NCI-H2107 treated with DMSO at 0.1 percent for 48 hours (cell line): ENCODE data around the gene TTLL5.

Experiments used
- DNase-seq: peaks from one replicate; lab custom pipeline; 2025; ENCODE audit not compliant: unreplicated experiment; lab: John Stamatoyannopoulos, UW

Gene TTLL5

DNA sequence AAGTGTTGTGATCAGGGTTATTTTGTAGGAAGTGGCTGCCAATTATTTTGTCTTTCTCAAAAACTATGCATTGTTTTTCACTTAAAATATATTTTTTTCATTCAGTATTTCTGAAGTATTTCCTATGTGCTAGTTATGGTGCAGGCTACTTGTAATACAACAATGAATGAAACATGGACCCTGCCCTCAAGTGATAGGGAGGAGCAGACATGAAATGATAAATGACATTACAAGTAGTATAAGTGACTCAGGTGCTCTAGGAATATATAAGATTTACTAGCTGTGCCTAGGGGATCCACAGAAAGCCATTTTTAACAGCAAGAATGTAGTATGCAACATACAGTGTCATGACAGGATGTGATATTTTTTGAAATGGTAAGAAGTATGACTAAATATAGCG, 65.3 kb downstream of the TTLL5 start:
- no peak for DNase-seq

DNA sequence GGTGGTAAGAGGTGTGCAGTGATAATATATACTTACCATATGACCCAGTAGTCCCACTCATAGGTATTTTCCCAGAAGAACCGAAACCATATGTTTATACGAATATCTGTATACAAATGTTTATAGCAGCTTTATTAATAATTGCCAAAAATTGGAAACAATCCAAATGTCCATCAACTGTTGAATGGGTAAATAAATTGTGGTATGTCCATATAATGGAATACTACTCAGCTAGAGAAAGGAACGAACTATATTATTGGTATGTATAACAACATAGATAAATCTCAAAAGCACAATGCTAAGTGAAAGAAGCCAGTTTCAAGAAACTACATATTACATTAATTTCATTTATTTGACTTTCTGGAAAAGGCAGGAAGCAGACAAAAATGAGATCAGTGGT, 66.1 kb downstream of the TTLL5 start:
- no peak for DNase-seq

DNA sequence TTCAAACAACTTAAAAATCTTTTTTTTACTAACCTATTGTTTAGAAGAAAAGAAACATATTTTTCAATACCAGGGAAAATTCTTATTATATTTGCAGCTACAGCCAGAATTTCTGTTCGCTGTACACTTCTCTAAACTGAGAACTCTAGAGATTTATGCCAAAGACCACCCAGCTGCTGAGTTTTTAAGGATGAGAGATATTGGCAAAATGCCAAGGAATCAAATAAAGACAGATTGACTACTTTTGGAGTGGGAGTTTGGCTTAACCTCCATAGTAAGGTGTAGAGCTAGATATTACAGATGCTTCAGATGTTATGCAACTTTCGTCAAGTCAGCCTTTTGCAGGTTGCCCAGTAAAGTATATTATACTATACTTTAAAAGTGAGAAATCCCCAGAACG, 71.8 kb downstream of the TTLL5 start:
- DNase-seq, result no peak

DNA sequence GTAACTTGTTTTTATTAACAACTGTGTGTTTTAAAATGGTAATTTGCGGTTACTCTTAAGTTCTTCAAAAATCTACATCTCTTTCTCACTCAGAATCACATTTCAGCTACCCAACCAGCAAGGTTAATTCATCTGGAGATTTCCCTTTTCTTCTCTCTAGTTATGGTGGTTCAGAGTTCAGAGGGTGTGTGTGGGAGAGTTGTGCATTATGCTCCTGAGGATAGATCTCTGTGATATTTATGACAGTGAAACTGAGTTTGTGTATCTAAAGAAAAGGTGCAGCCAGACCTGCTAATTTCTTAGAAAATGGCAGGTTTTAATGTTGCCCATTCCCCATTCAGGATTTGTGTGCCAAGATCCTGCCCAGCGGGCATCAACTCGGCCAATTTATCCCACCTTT, 73.8 kb downstream of the TTLL5 start:
- DNase-seq, result no peak

DNA sequence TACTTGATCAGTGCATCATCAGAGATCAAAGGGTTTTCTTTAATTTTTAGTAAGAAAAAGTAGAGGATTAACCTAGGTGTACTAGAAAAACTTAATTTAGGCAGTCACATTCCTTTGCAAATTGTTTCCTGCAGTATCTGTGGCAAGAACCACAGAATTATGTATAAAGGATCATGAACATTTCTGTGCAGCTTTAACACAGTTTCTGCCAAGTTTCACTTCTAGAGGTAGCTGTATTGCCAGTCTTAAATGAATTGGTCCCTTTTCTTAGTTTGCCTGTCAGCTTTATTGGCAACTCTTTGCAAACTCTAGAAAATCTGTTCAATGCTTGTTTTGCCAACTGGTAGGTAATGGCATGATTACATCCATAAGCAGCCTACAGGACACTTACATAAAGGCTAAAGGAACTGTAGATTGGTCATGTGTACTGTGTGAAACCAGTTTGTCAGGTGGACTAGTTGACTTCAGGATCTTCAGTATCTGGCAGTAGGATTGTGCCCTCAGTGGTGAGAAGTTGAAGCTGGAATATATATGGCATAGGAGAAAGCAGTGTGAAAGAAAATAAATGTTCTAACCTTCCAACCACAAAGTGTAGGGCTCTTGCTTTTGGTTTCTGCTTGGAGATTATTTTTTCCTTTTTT, 75.9 kb downstream of the TTLL5 start:
- no peak for DNase-seq

DNA sequence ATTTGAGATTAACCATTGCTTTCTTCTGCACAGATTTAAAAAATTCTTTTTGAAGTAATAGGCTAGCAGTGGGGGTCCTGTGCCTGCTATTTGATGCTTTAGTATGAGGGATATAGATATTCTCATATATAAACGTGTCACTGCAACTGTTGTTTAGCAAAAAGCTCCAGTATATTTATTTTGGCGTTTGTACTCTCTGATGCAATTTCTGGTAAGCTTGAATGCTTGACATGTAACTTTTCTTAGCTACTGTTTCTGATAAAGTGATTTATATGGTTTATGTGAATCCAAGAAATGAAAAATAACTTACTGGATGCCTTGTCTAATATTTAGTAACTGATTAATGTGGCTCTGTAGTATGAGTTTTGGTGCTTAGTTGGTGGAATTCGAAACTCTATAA, 77.1 kb downstream of the TTLL5 start:
- no peak for DNase-seq

DNA sequence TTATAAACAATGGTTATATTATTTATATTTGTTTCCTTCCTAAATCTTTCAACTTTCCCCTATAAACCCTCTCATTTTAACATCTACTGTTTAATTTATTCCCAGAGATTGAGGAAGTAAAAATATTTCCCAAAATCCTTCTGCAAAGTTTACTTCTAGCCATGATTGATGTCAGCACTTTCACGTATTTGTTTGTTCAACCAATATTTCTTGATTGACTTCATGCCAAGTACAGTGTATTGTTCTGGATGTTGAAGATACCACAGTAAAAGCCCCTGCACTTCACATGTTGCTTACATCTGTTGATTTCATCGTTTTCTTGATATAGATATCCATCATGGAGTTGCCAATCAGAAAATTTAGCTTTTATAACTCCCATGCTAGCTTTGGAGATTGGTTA, 81.8 kb downstream of the TTLL5 start:
- no peak for DNase-seq

DNA sequence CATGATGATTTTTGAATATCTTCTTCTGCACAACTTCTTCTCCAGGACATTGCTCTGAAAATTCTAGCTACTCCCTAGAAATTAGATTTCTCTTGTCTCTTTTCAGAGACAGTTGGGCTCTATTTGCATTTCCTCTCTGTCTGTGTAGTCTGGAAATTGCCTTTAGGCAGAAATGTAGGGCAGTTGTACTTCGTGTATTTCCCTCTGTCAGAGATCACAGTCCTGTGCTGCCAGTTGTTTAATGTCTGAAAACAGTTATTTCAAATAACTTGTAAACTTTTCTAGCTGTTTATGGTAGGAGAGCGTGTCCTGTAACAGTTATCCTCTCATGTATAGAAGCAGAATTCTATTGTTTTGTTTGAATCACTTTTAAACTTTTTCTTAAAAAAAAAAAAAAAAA, 86.9 kb downstream of the TTLL5 start:
- no peak for DNase-seq

DNA sequence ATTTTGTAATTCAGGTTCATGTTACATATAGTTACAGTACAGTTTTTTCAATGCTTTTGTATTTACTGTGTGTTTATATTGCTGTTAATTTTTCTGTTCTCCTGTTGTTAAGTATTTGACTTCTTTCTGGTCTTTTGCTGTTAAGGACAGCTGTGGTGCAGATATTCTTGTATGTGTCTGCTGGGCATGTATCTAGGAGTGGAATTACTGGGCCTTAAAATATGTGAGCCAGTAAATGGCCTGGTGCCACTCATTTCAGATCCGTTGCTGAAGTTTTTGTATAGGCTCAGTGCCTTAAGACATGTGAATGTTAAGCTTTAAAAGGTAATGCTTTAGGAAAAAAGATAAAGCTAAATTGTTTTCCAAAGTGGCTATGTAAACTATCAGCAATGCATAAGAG, 87.3 kb downstream of the TTLL5 start:
- DNase-seq, result no peak

DNA sequence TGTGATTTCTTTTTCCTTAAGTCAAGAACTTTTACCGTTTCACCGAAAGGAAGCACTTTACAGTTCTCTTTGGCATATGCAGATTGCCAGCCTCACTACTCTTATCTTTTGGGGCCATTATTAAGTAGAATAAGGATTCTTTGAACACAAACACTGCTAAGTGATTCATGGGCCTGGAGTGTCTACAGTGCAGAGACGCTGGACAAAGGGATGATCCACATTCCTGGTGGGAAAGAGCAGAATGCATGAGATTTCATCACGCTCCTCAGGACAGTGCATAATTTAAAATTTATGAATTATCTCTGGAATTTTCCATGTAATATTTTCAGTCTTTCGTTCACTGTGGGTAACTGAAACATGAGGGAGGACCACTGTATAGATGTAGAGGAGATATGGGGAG, 90.2 kb downstream of the TTLL5 start:
- no peak for DNase-seq

DNA sequence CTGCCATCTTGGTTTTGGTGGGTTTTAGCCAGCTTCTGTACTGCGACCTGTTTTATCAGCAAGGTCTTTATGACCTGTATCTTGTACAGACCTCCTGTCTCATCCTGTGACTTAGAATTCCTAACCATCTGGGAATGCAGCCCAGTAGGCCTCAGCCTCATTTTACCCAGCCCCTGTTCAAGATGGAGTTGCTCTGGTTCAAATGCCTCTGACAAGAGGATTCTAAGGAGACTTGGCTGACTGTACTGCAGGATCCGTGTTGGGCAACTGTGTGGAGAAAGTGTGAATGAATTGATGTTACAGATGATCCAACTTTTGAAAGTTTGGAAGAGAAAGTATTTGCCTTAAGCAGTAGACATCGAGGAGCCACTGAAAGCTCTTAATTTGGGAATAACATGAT, 91.0 kb downstream of the TTLL5 start:
- DNase-seq, result no peak

DNA sequence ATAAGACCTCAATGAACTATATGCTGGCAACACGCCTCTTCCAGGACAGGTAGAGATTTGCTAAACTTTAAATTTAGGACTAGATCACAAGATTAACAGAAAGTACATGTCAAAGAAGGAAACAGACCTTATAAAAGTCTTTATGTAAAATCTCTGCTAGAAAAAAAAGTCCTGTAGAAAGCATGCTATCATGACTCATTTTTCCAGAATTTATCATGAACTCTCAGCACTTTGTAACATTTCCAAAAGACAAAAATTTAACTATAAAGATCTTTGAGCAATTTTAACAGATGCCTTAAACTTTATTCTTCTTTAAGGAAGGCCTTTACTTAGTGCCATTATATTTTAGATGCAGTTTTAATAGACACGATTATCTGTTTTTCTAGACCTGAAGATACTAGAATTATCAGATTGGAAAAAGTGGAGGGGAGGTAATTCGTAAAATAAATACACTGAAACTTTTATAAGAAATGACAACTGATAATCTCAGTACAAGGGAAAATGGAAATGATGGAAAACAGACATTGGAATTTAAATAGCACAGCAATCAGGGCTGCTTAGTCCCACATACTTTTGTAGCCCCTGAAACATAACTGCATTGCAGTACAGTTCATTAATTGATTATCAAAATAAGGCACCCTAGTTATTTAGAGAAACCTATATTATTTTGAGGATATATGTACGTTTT, 92.0 kb downstream of the TTLL5 start:
- DNase-seq, result no peak

DNA sequence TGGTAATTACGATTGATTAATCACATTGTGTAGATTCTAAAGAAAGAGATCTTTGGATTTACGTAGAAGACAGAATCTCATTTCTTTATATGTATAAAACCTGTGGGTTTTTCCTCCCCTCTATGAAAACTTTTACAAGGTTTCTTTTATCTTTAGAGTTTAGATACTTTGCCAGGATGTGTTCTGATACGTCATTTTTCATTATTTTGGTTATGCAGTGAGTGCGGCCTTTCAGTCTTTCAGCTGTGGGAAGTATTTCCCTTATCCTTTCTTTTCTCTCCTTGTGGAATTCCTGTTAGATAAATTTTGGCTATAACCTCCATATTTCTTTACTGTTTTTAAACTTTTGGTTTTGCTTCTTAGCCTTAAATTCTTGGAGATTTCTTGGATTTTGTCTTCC, 92.7 kb downstream of the TTLL5 start:
- no peak for DNase-seq

DNA sequence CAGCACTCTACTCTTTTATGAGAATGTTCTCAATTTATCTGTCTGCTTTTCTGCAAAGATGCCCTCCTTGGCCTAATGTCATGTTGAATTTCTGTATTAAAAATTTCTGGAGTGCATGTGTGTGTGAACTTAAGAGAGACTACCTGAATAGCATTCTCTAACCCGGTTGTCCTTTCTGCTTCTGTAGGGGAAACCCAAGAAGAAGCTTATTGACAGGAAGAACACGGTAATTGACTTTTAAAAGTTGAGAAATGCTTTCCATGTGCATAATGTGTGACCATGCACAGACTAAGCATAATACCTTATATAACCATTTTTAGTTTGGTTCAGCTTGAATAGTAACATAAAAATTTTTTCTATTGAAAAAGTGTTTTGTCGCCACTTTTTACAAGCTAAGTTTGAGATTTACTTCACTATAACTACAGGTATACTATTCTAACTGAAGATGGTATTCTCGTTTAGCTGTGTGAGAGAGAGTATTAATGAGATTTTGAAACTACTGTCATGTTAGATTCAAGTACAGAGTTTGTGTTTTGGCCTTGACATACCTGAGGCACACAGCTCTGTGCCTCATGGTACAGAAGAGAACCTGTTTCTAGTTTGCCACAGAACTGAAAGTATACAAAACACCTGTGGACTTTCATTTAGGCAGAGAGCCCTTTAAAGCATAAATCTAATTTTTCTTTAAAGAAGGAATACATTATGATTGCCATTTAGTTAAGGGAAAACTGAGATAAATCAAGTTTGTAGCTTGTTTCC, 96.8 kb downstream of the TTLL5 start:
- DNase-seq, result no peak

DNA sequence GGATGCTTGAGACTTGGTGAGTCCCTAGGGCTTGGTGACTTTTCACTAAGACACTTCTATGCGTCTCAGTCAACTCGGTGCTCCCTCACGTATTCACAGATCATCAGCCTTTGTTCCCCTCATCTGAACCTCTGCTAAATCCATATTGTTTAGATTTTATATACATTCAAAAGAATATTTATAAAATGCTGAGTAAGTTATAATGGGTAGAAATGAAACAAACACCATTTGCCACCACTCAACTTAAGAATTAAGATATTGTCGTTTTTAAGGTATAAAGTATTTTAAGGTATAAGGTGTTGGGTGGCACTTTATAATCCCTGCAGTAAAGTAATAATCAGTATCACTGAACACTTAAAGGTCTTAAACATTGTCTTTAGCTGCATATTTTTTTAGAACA, 103.0 kb downstream of the TTLL5 start:
- no peak for DNase-seq

DNA sequence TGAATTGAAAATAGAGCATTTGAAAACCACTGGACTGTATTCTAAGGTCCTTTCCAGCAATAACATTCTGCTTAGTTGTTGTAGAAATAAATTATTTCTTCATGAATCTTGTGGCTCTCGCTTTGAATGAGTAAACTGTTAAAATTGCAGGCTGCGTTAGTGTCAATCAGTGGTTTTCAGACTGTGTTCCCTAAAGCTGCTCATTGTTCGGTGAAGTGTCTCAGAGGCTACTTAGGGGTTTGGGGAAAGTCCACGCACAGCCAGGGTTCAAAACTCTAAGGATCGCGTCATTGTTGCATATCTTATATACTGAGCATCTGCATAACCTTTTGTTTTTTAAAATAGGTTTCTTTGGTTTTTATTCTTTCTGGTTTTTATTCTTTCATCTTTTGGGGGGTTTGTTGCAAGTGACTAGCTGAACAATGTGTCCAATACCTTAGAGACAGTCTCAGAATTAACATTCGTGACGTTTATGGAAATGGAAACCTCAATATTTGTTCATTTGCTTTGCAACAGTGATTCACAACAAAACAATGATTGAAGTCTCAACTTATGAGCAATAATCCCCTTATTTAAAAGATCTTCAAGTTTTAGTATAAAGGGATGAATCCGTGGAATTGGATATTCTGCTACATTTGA, 108.1 kb downstream of the TTLL5 start:
- DNase-seq, result no peak

DNA sequence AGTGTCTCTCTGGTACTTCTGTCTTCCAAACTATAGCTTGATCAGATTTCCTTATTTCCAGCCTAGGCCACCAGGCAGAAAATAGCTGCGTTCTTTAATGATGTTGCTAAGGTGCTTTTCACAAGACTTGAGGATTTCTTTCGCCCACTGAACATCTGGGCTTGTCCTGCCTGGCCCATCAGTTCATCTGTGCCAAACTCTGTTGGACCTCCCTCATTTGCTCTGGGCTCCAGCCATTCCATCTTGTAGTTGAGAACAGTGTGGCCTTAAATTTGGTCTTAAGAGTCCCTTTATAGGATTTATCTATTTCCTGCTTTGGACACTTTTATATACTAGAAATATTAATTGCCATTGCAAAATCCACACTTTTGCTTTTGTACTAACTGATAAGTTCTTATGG, 109.6 kb downstream of the TTLL5 start:
- no peak for DNase-seq

DNA sequence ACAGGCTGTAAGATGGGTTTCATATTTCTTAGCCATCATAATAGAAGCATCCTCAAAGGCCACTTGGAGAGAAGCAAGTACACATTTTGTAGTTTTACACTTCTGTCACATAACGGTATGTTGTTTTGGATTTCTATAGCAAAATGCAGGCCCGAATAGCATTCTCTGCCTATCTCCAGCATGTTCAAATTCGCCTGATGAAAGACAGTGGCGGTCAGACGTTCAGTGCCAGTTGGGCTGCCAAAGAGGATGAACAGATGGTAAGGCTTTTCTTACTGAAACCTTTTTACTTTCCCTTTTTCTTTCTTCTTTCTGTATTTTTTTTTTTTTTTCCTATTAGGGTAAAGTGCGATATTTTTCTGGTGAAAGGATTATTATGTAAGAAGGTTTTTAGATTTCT, 110.5 kb downstream of the TTLL5 start:
- no peak for DNase-seq

DNA sequence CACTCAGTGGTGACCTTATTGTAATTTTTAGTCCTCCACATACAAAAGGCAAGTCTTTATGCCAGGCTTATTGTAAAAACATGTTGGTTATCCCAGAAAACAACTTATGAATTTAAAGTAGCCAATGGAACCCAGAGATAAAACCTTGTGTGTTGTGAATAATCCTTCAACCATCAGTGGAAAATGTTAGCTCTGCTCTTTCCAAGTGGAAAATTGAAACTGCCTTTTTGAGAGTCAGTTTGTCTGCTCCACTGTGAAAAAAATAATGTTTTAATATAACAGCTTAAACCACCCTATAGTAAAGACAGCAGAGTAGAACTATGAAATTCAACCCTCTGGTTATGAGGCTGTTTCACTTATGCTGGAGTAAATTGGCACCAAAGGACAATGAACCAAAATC, 112.0 kb downstream of the TTLL5 start:
- no peak for DNase-seq

DNA sequence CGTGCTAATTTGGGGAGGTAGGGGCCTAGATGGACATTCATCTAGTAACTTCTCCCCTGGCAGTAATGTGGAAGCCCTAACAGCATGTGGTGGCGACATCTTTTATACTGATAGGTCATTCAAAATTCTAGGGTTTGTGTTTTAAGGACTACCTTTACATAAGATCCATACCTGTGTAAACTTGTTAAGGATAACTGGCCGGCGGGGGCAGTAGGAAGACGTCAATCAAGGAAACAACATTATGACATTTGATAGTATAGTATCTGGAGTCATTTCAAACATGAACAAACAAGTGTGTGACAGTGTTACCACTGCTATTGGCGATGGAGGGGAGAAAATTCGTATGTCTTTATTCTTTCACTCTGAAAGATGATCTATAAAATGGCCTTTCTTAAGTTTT, 120.0 kb downstream of the TTLL5 start:
- DNase-seq, result no peak

DNA sequence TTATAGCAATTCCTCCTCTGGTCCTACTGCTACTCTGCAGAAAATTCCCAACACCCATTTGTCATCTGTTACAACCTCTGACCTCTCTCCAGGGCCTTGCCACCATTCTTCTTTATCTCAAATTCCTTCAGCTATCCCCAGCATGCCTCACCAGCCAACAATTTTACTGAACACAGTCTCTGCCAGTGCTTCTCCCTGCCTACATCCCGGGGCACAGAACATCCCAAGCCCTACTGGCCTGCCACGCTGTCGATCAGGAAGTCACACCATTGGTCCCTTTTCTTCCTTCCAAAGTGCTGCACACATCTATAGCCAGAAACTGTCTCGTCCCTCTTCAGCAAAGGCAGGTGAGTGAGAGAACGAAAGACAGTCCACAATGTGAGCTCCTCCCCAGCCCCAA, 122.1 kb downstream of the TTLL5 start:
- no peak for DNase-seq
